Stimulated activated CD8-positive, alpha-beta memory T cell treated with anti-CD3 and anti-CD28 coated beads, Interleukin-12 subunit alpha, Interleukin-12 subunit beta, amount 100 ng/mL, for 1 hour (primary cell): Measurements from ENCODE around the gene RFX3.

Experiments used
- DNase-seq: peaks from one replicate; pipeline ENCODE4 v3.0.0-alpha.2; 2020; ENCODE audit warnings: low read depth

Gene RFX3

DNA sequence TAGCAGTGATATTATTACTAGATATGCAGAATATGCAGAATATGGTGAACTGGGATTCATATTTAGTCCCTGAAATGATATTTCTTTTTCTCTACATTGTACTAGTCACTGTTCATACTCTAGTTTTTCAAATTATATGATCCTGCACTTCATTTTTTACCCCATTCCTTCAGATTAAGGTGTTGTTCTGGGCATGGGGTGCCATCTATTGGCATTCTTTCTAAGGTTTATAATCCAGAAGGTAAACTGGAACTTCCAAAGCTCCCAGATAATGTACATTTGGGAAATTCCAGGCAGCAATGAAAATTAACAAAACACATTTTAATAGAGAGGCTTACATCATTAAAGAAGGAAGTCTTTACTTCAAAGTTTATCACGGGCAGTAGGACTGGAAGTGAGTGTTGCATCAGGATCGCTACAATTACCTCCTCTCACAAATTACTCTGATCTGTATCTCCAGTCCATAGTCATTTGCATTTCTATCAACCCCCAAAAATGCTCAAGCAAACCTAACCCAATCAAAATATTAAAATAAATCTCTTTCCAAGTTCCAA lies 12.5 kb downstream of the RFX3 start:
- DNase-seq = no peak

DNA sequence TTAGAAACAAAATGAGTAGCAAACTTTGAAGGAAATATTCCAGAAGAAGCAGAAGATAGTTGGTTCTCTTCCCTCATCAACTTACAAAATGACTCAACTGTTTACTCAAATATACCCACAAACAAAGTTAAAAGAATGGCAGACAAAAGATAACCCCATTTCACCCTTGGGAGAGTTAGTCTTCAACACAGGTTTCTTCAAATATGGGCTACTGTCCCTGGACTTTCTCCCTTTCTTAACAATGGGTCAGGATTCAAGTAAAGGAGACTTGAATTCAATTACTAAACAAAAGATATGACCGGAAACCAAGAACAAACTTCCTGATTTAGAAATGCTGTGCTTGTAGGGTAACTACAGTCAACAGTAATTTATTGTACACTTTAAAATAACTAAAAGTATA lies 14.2 kb downstream of the RFX3 start:
- DNase-seq = no peak

DNA sequence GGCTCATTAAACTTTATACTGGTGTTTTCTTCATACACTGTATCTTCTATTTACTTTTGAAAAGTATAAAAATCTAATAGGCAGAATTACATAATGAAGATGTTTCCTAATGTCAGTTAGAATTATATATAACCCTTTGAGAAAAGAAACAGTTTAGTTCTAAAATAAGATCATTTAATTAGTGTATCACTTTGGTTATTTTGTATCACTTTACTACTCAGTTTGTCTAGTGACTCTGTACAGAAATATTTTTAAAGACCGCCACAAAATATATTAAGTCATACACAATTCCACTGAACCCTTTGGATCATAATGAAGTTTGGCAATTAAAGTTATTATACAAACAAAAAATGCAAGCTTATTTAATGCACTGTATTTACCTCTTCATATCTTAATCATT lies 15.0 kb downstream of the RFX3 start:
- DNase-seq = no peak

DNA sequence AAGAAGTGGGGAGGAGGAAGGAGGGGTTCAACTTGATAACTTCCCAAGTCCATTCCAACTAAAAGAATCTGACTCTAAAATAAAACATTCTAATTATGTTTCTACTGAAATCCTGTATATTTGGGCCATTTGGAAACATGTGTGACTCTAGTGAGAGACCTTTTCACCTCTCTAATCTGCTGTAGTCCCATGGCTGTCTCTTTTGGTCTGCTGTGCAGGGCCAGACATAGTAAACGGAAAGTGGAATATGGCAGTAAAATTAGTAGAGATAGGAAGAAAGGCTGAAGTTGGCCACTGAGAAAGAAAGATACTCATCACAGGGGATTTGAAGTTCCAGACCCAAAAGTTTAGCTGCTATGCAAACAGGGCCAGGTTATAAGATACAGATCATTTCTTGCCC lies 15.9 kb downstream of the RFX3 start:
- DNase-seq = no peak

DNA sequence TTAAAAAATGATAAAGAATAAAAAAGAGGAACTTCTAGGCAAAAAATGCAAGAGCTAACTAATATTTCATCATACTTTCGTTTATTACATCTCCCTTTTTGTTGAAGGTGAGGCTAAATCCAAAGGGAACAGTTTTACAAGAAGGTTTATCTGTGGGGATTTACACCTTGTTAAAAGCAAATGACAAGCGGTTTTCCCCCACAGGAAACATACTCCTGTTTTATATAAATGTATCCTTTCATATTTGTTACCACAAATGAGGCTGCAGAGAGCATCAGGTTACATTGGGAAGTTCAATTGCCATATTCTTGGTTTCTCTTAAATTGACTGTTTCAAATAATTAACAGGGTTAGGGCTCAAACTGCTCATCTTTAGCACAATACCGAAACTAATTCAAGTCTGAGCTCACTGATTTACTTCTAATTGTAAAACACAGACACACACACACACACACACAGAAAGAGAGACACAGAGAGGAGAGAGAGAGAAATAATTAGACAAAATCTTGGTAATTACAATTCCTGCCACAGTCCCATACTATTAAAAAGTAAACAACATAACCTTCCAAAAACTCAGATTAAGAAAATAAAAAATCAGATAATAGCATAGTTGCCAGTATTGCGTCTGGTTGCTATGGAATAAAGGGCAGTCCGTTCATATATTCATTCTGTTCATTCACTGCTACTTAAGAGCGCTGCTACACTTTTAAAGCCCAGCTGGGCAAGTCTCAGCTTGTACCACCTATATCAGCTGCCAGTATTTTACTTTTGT lies 17.1 kb downstream of the RFX3 start:
- no peak for DNase-seq

DNA sequence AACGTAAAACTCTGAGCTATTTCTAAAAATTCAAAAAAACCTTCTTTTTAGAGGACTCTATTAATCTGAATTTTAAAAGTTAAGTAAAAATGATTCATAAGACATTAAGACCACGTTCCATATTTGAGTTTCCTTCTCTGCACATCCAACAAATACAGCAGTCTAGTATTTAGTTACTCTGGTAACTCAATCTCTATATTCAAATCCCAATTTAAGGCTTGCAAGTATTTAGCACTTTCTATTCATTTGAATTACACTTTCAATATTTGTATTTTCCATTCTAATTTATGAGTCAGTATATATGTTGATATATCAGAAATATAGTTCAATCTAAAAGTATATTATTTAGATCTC lies 17.7 kb downstream of the RFX3 start:
- no peak for DNase-seq

DNA sequence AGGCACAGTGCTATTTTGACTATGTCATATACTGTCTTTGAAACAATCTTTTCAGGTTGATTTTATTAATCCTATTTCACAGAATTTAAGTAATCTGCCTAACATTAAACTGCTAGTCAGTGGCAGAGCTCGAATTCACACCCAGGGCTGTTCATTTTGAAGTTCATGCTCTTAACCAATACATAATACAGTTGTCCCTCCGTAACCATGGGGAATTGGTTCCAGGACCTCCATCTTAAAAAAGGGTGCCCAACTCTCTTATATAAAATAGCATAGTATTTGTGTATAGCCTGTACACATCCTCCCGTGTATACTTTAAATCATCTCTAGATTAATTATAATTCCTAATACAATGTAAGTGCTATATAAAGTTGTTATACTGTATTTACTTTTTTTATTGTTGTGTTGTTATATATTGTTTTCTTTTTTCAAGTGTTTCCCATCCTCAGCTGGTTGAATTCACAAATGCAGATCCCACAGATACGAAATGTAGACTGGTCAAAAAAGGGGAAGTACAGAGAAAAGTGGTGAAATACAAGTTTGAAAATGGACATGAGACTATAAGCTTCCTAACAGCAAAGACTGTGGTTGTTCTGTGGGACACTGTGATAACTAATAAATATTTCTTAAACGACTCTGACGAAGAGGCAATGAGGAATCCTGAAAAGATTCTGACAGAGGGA lies 18.3 kb downstream of the RFX3 start:
- no peak for DNase-seq

DNA sequence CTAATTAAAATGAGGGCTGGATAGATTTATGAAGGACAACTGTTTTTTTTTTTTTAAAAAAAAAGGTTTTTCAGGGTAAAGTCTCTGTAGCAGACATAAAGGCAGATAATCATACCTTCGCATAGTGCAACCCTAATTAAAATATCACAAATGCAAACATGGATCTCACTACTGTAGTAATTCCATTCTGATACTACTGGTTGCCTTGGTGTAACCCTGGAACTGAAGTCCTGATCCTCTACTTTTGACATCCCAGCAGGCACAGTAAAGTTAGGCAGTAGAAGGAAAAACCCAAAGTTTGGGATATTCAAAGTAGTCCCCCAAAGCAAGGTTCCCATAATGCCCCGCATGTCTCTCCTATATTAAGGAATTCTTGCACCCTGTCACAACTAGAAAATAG lies 19.6 kb downstream of the RFX3 start:
- no peak for DNase-seq

DNA sequence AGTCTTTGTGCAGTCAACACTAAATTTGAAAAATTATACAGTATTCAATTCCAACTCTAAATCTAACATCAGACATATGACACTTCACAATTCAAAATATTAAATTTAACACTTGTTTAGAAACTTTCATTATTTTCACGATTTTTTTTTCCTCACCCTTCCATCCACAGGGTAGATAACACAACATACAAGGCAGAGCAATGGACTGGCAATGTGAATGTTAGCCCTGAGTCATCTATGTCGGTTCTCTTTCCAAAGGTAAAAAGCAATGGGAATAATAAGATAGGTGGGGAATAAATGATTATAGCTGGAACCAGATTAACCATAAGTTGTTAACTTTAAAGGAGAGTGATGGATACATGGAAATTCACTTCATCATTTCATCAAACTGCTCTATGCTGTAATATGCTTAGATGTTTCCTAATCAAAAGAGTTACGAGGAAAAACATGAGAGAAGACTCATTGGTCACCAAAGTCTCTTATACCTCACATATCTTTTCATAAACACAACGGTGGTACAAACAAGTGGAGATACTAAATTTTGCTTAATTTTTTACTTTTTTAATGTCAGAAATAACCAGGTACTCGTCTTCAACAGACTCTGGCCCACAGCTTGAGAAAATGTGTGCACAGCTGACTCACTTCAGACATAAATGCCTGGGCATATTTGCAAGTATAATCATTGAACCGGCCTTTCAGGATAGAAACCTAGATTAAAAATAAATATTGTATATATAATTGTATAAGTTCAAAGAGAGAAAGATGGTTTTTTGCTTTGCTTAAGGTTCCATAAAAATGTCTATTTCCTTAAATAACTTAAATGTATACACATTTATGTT lies 23.0 kb downstream of the RFX3 start:
- DNase-seq = no peak

DNA sequence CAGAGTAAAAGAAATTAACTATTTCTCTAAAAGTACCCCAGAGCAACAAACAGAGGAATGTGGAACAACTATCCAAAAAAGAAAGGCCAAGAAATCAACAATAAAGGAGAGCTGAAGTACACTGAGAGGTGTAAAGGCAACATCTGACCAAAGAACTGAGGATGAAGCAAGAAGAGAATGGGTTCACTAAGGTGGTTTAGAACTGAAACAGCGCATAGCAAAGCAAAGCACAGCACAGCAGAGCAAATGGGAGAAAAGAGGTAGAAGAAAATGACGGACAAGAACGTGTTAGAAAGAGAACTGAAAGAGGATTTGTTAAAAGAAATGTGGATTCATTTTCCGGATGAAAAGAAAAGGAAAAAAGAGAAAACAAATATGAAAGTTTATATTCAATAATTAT lies 25.8 kb downstream of the RFX3 start:
- no peak for DNase-seq

DNA sequence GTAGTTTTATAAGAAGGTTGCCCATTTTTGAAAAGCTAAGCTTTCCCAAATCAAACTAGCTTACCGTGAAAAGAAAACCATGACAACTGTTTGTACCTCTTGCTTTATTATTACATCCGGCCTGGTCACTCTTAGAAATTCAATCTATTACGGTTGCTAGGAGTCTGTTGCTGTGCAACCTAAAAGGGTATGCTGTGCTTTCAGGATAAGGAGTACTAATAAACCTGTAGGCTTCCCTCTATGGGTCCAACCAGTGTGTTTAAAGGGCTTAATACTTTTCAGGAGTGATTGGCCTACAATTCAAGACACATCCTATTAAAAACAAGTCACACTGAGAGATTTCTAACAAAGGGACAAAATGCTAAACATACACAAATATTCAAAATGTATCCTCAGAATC lies 27.1 kb downstream of the RFX3 start:
- DNase-seq = no peak

DNA sequence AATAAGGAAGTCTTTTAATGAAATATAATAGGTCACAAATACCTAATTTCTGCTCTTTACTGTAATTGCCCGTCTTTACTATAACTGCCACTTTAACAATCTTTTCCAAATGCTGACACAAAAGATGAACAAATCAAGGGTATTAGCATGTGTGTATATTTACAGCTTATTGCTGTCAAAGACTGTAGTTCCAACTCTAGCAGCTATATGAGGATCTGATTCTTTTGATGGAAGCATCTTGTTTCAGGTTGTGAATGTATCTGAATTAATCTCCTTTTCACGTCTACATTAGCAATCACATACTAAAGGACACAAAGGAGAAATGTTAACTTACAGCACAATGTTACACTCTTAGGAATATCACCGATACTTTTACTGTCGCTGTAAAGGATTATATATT lies 27.9 kb downstream of the RFX3 start:
- DNase-seq = no peak

DNA sequence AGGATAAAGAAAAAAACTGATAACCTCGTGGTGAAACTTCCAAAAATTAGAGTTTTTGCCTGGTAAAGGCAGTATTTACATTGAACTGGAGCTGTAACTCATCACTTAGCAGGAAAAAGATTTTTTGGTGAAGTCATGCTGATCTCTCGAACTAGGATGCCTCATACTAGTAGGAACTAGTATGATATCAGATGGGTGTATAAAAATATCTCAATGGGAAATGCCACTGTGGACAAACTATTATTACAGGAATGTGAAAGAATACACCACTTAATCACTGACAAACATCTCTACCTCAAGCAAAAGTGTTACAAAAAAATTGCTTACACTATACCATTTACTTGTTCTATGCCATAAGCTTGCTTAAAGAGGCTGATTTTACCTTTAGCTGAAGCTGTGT lies 28.4 kb downstream of the RFX3 start:
- DNase-seq = no peak

DNA sequence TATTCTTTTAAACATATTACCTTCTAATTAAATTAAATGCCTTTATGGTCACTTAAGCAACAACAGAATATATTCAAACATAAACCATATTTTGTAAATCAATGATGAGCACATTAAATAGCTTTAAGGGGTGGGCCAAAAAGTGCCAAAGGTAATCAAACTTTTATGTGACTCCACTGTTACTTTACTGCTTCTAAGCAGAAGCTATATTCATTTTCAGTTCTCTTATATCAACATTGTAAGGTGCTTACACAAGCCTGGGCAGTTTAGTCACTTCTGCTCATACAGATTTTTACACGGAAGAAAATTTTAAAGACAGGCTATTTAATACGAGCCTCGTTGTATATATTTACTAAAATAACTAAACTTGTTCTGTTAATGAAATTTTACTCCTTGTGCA lies 29.9 kb downstream of the RFX3 start:
- no peak for DNase-seq

DNA sequence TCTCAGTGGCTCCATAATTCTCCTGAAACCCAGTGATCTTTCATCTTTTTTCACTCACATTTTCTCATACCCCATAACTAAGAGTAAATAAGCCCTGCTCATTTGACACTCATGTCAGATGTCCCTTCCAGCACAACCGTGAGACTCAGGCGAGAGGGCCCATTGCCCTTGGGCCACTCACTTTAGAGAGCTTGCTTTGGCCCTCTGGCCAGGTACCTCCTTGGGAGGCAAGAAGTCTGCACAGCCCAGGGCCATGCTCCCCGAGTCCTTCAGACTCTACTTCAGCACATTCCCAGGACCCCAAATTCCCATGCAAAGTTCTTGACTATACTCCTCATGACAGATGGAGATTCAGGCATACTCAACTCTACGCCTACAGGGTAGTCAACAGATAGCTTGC lies 33.6 kb downstream of the RFX3 start:
- no peak for DNase-seq

DNA sequence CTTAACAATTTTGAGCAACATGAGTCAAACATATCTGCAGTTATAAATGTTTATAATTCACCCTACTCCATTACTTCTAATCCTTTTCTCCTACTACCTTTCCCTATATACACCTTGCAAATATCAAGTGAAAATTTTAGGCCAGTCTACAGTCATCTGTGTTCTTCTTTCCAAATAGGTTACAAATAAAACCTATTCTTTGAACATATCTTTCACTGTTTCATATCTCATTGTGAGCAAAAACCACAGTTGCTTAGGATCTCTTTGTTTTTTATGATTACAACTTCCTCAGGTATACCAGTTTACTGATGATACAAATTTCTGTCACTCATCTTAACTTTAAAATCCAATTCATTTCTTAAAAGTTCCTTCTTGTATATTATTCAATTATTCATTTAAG lies 34.4 kb downstream of the RFX3 start:
- no peak for DNase-seq

DNA sequence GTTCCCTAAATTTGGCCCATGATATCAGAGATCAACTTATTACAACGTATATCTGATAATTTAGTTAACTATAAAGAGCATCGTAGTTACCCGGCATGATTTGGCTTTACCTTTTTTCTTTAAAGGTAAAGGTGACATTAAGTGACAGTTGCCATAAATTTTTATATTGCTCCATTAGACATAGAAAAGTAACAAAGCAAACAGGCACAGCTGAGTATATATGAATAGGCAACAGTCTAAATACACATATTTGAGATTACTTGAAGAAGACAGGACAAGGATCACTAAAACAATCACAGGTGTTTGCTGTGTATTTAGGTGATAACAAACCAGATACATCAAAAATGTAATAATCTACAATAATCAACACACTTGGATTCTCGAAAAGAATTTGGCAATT lies 34.8 kb downstream of the RFX3 start:
- no peak for DNase-seq

DNA sequence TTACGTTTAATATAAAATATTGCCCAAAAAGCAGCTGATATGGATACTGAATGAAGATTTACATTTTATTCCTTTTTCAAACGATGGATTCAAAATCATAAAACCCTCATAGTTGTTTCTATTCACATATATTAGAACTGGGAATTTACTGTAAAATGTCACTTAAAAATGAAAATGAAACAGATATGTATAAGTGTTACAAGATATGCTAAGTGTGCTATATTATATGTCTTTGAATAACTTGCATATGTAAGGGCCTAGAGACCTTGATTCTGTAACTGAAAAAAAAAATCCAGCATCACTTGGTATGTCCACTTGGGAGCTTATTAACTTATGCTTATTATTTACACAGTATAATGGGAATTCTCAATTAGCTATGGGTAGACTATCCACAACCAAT lies 43.2 kb downstream of the RFX3 start:
- no peak for DNase-seq

DNA sequence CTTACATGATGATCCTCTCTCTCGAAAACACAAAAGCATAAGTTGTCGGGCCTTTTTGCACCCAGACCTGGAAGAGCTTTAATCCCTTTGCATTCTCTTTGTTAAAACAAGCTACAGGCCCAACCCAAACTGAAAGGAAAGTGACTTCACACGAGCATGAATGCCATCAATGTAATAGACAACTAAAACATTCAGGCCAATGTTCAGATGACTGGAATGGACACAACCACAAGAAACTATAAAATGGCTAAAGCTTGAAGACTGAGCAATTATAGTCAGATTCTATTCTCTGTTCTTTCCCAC lies 45.5 kb downstream of the RFX3 start:
- no peak for DNase-seq

DNA sequence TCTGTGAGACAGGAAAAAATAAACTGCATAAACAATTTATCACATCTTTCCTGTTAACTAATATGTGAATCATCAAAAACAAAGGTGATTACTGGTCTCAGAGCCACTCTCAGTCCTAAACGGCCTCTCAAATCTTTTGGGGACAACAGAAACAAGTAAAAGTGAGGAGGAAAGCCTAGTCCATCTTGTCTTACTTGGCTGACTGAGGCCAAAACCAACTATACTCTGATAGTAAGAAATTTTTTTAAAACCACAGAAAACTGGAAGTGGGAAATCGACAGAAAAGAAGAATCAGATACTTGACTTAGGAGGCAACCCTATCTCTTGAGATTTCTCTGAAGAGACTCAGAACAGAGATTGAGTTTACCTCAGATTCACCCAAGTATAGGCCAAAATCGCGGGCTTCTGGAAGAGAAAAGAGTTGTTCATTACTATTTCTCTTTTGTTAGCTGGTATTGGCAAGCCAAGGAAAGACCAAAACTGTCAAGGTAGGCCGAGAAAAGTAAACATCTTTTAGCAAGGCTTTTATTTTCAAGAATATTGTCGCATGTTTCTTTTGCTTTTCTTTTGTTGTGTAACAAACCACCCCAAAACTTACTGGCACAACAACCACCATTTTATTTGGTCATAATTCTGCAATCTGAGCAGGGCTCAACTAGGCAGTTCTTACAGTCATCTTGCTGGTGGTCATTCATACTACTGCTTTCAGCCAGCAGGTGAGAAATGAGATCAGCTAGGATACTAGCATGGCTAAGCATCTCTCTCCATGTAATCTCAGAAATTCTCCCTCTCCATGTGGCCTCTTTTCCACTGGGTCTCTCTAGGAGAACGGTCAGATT lies 46.1 kb downstream of the RFX3 start:
- DNase-seq = no peak

DNA sequence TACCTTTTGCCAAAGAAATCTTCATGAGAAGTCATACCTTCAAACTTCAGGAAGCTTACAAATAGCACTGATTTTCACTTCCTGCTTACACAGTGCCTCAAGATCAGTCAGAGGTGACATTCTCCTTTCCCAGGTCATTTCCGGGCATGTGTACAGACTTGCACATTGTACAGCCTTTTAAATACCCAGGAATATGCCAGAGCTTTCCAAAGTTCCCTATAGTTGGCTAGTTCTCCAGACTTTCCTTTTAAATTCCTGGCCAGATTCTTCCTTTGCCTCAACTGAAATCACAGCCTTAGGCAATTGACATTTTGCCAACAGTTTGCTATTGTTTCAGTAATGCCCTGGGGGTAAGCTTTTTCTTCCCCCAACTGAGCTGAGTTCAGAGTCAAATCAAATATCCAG lies 47.2 kb downstream of the RFX3 start:
- no peak for DNase-seq

DNA sequence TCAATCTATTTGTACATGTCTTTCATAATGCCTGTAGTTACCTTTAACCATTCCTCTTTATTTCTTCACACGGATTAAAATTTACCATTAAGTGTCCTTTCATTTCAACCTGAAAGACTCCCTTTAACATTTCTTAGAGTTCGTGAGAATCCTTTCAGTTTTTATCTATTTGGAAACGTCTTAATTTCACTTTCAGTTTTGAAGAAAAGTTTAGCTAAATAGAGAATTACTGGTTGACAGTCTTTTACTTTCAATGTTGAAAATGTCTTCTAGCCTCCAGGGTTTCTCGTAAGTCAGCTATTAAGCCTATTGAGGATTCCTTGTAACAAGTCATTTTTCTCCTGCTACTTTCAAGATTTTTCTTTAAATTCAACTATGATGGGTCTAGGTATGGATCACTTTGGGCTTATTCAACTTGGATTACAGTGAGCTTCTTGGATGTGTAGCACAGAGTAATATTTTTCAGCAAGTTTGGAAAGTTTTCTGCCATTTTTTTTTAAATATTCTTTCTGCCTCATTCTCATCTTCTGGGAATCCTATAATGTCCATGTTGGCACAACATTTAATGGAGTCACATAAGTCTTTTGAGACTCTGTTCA lies 48.5 kb downstream of the RFX3 start:
- no peak for DNase-seq
